ENCODE measurements around the gene ZDHHC4.

ZDHHC4 gene

DNA sequence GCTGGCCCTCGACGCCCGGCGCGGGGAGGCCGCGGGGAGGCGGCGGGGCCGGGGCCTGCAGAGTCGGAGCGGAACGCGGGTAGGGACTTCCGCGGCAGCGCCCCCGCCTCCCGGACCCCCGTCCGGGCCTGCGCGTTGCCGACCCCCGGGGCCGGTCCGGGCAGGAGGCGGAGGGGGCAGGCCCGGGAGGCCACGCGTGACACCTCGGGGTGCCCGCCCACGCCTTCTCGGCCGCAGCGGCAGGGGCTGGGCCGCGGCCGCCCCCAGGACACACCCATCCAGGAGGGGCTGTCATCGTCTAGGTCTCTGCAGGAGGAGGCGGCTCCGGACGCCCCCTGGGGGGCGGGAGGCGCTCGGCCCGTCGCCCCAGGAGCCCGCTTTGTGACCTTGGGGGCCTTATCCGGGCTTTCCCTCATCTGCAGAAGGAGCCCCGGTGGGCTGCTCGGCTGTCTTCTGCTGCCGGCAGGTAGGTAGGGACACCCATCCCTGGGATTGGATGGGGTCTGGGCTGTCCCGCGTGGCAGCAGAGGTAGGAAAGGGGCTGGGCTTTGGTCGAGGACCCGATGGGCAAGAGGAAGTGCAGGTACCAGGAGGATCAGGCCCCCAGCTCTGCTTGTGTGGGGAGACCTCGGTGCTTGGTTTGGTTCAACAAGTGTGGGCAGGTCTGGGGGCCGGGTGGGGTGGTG, 60.4 kb downstream of the ZDHHC4 start:
- DNase-seq: peak; percentile 54

Measured in stimulated activated CD4-positive, alpha-beta T cell treated with anti-CD3 and anti-CD28 coated beads, Interleukin-12 subunit alpha, Interleukin-12 subunit beta, amount 100 ng/mL, for 4 hours (primary cell).